NCI-H748 (cell line): ENCODE measurements around the gene PIK3C2A.

Experiments
- DNase-seq: peaks from one replicate; lab custom pipeline; 2025; ENCODE audit not compliant: unreplicated experiment; lab: John Stamatoyannopoulos, UW

The PIK3C2A gene

DNA sequence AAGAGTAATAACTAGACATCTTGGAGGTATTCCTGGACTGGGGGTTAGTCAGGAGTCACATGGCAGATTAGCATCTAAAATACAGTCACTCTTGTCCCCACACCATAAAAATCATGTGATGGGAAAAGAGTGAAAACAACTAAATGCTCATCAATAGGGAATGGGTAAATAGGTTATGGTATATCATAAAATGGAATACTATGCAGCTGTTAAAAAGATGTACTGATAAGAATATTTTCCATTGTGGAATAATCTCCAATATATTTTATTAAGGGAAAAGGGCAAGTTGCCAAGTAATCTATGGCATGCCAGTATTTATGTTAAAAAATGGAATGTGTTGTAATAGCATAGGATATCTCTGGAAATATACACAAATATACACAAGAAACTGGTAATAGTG is 6.6 kb upstream of the PIK3C2A start:
- DNase-seq, result no peak

DNA sequence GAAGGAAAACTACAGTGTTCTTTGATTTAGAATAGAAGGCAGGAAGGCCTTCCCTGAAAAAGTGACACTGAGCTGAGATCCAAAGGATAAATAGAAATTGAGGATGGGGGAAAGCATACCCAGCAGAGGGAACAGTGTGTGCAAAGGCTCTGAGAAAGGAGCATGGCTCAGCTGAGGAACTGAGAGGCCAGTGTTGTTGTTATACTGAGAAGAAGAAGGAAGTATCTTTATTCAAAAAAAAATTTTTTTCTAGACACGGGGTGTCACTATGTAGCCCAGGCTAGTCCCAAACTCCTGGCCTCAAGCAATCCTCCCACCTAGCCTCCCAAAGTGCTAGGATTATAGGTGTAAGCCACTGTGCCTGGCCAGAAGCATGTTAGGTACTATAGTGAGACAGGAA is 3.5 kb upstream of the PIK3C2A start:
- DNase-seq, result no peak

- no peak for DNase-seq
These were observed 2.1 kb upstream of the PIK3C2A start for GRCh38 chr11:17209939-17210245.

DNA sequence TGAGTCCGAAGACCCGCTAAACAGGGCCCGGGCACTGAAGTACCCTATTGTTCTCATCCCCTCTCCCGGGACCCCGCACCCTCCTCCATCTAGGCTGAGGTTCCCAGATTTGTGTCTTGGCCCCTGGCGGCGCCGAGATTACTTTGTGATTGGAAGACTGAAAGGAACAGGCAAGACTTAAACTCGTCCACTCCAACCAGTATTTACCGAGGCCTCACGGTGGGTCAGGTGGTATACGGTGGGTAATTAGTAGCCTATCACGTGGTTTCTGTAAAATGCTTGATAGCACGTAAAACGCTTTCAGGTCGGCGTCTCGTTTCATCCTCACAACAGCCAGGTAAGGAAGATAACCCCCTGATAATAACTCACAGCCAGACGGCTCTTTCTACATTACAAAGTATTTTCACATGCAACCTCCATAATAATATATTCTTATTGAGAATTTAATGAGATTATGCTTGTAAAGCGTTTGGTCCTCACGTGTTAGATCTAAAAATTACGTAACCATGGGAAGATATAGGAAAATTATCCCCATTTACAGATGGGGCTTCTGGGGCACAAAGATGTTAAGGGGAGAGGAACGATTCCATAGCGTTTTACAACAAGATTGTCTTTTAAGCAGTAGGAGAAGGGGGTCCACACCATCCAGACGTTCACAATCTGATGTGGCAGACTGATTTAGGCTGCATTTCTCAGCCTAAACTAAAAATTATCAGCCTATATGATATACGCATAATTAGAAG is 642 bp upstream of the PIK3C2A start:
- DNase-seq, result peak; percentile 95

DNA sequence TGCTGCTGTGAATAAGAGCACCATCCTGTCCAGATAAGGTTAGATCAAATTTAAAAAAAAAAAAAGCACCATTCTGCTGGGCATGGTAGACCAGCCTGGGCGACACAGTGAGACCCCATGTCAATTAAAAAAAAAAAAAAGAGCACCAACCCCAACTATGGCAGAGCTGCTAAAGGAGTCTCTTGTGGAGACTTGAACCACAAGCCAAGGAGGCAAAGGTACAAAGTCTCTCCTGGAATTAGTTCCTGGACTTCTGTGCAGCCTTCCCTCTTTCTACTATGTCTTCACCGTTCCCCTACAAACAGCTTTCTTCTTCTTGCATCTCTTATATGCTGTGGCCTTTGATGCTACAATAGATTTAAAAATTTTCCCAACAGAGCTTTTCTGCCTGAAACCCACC is 1.3 kb downstream of the PIK3C2A start:
- no peak for DNase-seq

DNA sequence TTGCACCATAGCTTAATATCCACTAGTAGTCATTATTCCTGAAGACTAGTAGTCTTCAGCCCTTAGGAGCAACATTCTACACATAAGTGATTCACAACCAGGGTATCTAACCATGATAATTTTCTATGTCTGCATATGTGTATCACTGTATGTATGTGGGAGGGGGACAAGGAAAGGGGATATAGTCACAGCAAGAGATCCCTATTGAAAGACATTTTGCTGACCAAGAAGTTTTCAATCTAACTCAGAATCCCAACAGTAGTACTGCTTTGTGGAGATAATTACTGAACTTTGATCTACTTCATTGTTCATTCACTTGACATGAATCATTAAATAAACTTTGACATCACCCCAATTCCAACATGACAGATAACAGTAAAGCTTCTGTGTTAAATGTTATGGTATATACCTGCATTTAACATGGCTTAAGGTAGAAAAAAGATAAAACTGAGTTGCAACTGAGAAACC is 10.3 kb downstream of the PIK3C2A start:
- DNase-seq, result no peak

- DNase-seq, result no peak
These were observed 19.1 kb downstream of the PIK3C2A start for GRCh38 chr11:17188675-17189074.

DNA sequence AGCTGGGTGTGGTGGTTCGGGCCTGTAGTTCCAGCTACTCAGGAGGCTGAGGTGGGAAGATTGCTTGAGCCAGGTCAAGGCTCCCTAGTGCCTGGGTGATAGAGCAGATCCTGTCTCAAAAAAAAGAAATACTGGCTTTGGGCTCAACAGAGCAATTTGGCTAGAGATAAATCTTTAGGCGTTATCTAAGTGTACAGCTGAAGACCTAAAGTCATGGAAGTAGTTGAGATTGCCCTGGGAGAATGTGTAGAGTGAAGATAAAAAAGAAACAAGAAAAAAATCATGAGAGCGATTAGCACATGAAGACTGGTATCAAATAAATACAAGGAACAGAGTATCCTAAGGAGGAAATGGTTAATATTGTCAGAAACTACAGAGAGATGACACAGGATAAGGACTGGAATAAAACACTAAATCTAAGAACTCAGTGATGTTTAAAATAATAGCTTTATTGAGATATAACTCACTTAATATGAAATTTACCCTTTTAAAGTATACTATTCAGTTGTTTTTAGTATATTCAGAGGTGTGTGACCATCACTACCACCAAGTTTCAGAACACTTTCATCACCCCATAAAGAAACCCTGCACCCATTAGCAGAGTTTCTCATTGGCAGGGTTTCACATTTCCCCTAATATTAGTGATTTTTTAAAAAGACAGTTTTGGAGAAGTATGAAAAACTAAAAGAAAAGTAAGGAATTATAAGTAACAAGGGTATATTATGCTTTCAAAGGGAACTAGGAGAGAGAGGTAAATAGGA is 20.7 kb downstream of the PIK3C2A start:
- DNase-seq, result no peak

- DNase-seq, result no peak
These were observed 21.8 kb downstream of the PIK3C2A start for GRCh38 chr11:17185938-17186337.

DNA sequence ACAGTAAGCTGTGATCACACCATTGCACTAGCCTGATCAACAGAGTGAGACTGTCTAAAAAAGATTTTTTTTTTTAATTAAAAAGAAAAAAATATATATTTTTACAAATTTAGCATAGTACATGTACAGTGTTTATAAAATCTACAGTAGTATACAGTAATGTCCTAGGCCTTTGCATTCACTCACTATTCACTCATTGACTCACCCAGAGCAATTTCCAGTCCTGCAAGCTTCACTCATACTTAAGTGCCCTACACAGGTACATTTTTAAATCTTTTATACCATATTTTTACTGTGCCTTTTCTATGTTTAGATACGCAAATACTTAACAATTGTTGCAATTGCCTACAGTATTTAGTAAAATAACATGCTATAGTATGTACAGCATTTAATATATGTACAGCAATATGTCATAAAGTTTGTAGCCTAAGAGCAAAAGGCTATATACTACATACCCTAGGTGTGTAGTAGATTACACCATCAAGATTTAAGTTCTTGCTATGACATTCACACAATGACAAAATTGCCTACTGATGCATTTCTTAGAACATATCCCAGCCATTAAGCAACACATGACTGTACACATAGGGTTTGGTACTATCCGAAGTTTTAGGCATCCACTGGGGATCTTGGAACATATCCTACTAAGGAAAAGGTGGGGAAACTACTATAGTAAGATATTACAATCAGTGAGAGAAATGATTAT is 22.8 kb downstream of the PIK3C2A start:
- no peak for DNase-seq

DNA sequence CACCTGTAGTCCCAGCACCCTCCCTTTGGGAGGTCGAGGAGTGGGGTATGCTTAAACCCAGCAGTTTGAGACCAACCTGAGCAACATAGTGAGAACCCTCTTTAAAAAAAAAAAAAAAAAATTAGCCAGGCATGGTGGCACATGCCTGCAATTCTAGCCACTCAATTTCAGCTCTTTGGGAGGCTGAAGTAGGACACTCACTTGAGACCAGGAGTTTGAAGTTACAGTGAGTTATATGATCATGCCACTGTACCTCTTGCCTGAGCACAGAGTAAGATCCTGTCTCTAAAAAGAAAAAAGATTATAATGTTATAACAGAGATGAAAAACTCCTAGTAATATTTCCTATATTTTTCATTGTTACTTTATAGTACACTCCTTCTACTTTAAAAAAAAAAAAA is 23.9 kb downstream of the PIK3C2A start:
- no peak for DNase-seq

DNA sequence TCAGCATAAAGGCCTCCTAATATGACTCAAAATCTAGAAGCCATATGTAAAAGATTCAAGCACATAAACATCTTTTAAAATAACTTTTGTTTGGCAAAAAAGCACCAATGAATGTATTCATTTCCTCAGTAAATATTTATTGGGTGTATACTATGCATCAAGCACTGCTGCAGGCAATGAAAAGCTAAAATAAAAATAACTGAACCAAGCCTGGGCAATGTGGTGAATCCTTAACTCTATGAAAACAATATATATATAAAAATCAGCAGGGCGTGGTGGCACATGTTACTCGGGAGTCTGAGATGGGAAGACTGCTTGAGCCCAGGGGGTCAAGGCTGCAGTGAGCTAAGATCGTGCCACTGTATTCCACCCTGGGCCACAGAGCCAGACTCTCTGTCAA is 27.8 kb downstream of the PIK3C2A start:
- no peak for DNase-seq

- DNase-seq, result no peak
These were observed 34.5 kb downstream of the PIK3C2A start for GRCh38 chr11:17173332-17173731.

DNA sequence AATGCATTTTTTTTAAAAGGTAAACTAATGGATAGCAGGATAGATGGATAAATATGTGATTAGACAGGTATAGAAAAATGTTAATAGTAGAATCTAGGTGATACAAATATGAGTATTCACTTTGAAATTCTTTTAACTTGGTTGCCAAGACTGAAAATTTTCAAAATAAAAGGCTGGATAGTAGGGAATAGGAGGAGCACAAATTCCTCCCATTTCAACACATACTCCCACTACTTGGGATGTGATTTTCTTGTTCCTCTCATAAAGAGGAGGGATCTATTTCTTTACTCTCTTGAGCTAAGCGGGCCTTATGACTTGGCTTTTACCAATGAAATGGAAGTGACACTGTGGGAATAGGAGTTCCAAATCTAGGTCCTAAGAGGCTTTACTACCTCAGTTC is 35.9 kb downstream of the PIK3C2A start:
- DNase-seq, result no peak

DNA sequence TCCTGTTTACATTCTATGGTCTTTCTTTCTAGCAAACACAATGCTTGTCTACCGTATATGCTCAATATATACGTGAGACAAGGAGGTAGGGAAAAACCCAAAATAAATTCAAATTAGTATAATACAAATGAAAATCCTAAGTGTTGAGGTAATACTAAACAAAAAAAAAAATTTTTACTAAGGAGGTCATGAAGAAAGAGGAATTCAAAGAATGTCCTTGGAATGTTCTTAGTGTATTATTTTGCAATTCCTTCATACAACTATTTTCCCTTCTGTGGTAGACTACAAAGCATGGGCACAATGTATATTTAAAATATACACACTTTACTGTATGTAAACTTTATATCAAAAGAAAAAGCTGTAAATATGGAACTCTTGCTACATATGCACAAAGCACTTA is 36.4 kb downstream of the PIK3C2A start:
- DNase-seq, result no peak

DNA sequence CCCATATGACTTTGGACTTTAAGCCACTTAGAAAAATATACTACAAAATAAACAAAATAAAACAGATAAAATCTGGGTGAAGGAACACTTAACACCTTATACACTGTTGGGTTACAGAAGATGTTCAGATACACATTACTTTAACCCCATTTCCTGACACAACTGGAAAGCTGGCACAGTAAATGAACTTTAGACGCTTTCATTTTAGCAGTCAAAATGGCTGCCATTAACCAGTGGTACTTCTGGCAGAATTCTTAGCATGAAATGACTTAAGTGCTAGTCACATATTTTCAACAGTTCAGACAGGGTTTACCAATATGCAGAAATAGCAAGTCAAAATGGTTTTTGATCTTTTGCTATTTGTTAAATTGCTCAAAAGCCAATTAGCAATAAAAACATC is 37.9 kb downstream of the PIK3C2A start:
- DNase-seq, result no peak

DNA sequence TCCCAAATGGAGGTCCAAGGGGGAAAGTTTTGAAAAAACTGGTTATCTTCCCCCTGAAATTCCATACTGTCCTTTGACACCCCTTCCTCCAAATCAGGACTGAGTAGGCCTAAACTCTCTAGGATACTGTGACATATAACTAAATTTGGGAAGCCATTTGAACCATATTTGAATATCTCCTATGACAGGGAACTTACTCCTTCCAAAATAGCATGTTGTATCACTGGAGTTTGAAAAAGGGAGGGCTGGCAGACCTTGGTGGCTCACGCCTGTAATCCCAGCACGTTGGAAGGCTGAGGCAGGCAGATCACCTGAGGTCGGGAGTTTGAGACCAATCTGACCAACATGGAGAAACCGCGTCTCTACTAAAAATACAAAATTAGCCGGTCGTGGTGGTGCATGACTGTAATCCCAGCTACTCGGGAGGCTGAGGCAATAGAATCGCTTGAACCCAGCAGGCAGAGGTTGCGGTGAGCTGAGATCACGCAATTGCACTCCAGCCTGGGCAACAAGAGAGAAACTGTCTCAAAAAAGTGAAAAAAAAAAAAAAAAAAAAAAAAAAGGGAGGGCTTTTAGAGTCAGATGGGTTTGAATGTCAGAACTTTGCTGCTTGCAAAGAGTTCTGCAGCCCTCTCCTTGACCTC is 42.4 kb downstream of the PIK3C2A start:
- DNase-seq, result no peak

- no peak for DNase-seq
These were observed 43.2 kb downstream of the PIK3C2A start for GRCh38 chr11:17164361-17165246.

GRCh38 chr11:17163736-17164135 is 44.0 kb downstream of the PIK3C2A start:
- DNase-seq, result no peak

DNA sequence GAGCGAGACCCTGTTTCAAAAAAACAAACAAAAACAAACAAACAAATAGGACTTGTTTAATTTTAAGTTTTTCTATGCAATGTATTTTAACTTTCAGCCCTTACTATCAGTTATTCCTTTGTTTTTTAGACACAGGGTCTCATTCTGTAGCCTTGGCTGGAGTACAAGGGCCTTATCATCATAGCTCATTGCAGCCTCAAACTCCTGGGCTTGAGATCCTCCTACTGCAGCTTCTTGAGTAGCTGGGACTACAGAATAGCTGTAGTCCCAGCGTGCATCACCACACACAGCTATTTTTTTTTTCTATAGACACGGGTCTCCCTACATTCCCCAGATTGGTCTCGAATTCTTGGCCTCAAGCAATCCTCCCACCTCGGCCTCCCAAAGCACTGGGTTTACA is 44.5 kb downstream of the PIK3C2A start:
- no peak for DNase-seq

GRCh38 chr11:17162376-17162775 is 45.4 kb downstream of the PIK3C2A start:
- no peak for DNase-seq
